SK-N-SH (cell line): ENCODE data around the gene EDA. TPM values are rescaled to one million over a fixed set of nuclear protein-coding genes. Genes with fewer than 3 reads are reported as not detected.

ENCODE experiments used
- CTCF ChIA-PET: fragments of 300-600, 350-600 bp; formaldehyde crosslinking; extraction: SDS; loops from one replicate; lab custom pipeline; 2021; lab: Yijun Ruan, JAX
- POLR2A ChIA-PET: fragments of 350-600 bp; sonication (Branson Sonifier 250); formaldehyde crosslinking; extraction: SDS; loops from one replicate; lab custom pipeline; 2020; ENCODE audit warnings: antibody characterized with exemption, inconsistent platforms; lab: Yijun Ruan, JAX
- DNase-seq: peaks from one replicate; pipeline ENCODE4 v3.0.0; 2012
- H2AFZ ChIP-seq: fragments of 200-600 bp; sonication (generic); 2 replicates; pipeline ENCODE4 v1.8.1; 2016; ENCODE audit warnings: antibody characterized with exemption, mild to moderate bottlenecking, low read depth
- H3F3A ChIP-seq: fragments of 200-600 bp; sonication (generic); replicated peaks from 2 replicates; pipeline ENCODE3; 2016; ENCODE audit warnings: antibody characterized with exemption, mild to moderate bottlenecking; ENCODE audit not compliant: insufficient read depth
- H3K27ac ChIP-seq, 2 experiments: fragments of 200-500 bp in 1 of 2; fragments of 200-600 bp in 1 of 2; sonication (Bioruptor generic) in 1 of 2; sonication (generic), shearing (Covaris generic) in 1 of 2; 2 replicates each; pipeline versions ENCODE4 v1.5.1 to v1.6.1; 2014 to 2016; ENCODE audit warnings: low read depth in 2 of 2, inconsistent platforms in 1 of 2, low read length in 1 of 2, mild to moderate bottlenecking in 1 of 2, mixed read lengths in 1 of 2
- H3K27me3 ChIP-seq: fragments of 200-600 bp; sonication (generic), shearing (Covaris generic); 2 replicates; pipeline ENCODE4 v1.6.1; 2016; ENCODE audit warnings: mixed run types; ENCODE audit not compliant: insufficient read depth
- H3K36me3 ChIP-seq, 2 experiments: fragments of 200-500 bp in 1 of 2; fragments of 200-600 bp in 1 of 2; sonication (Bioruptor generic) in 1 of 2; sonication (generic) in 1 of 2; replicated peaks in 1 of 2; 2 replicates each; pipeline versions ENCODE3 to v1.5.1; 2014 to 2016; ENCODE audit warnings: low read length in 1 of 2, mild to moderate bottlenecking in 1 of 2; ENCODE audit not compliant: insufficient read depth in 2 of 2, control insufficient read depth in 1 of 2
- H3K4me1 ChIP-seq, 2 experiments: fragments of 200-500 bp in 1 of 2; fragments of 200-600 bp in 1 of 2; sonication (Bioruptor generic) in 1 of 2; sonication (generic), shearing (Covaris generic) in 1 of 2; 2 replicates each; pipeline versions ENCODE4 v1.5.1 to v1.6.1; 2014 to 2016; ENCODE audit warnings: low read depth in 1 of 2, low read length in 1 of 2, mixed run types in 1 of 2; ENCODE audit not compliant: insufficient read depth in 2 of 2, control insufficient read depth in 1 of 2
- H3K4me2 ChIP-seq: fragments of 200-600 bp; sonication (generic), shearing (Covaris generic); 2 replicates; pipeline ENCODE4 v1.6.1; 2017; ENCODE audit warnings: mixed run types
- H3K4me3 ChIP-seq, 2 experiments: fragments of 200-500 bp in 1 of 2; fragments of 200-600 bp in 1 of 2; sonication (Bioruptor generic) in 1 of 2; sonication (generic), shearing (Covaris generic) in 1 of 2; 2 replicates each; pipeline versions ENCODE4 v1.5.1 to v1.8.1; 2014 to 2016; ENCODE audit warnings: low read depth in 2 of 2, inconsistent platforms in 1 of 2, low read length in 1 of 2, mild to moderate bottlenecking in 1 of 2, mixed read lengths in 1 of 2, moderate library complexity in 1 of 2
- H3K79me2 ChIP-seq: fragments of 200-600 bp; sonication (generic); 2 replicates; pipeline ENCODE4 v1.8.1; 2017; ENCODE audit warnings: mild to moderate bottlenecking; ENCODE audit not compliant: insufficient read depth
- H3K9ac ChIP-seq: fragments of 200-600 bp; sonication (generic); 2 replicates; pipeline ENCODE4 v1.6.1; 2017; ENCODE audit warnings: mixed run types
- H3K9me2 ChIP-seq: fragments of 200-600 bp; sonication (generic); 2 replicates; pipeline ENCODE4 v1.6.1; 2017; ENCODE audit warnings: mixed run types
- H3K9me3 ChIP-seq: fragments of 200-600 bp; sonication (generic); 2 replicates; pipeline ENCODE4 v1.6.1; 2017; ENCODE audit warnings: mixed run types, mild to moderate bottlenecking, moderate library complexity
- H4K20me1 ChIP-seq: fragments of 200-600 bp; sonication (generic); 2 replicates; pipeline ENCODE4 v1.6.1; 2017; ENCODE audit warnings: mild to moderate bottlenecking, mixed run types; ENCODE audit not compliant: insufficient read depth
- EP300 ChIP-seq, 2 experiments: IDR thresholded peaks; 2 replicates each; pipeline versions ENCODE4 v1.4.0 to v1.6.1; 2012; ENCODE audit warnings: borderline replicate concordance in 1 of 2, low read depth in 1 of 2, low read length in 1 of 2
- FOSL2 ChIP-seq: IDR thresholded peaks from 2 replicates; pipeline ENCODE4 v1.4.0; 2012; ENCODE audit warnings: low read depth, mild to moderate bottlenecking, moderate library complexity, borderline replicate concordance
- JUND ChIP-seq: IDR thresholded peaks from 2 replicates; pipeline ENCODE4 v1.4.0; 2012
- MEF2A ChIP-seq: IDR thresholded peaks from 2 replicates; pipeline ENCODE4 v1.4.0; 2012; ENCODE audit warnings: low read depth, borderline replicate concordance
- MXI1 ChIP-seq: IDR thresholded peaks from 2 replicates; pipeline ENCODE4 v1.6.1; 2012; ENCODE audit warnings: mild to moderate bottlenecking, low read depth, low read length, improper control_type of control experiment
- NRF1 ChIP-seq: IDR thresholded peaks from 2 replicates; pipeline ENCODE4 v1.6.1; 2012; ENCODE audit warnings: low read depth, mild to moderate bottlenecking, low read length
- POLR2AphosphoS5 ChIP-seq: IDR thresholded peaks from 2 replicates; pipeline ENCODE4 v1.6.1; 2012; ENCODE audit warnings: low read depth, low read length
- RAD21 ChIP-seq: IDR thresholded peaks from 2 replicates; pipeline ENCODE4 v1.6.1; 2012; ENCODE audit warnings: mild to moderate bottlenecking, low read length
- RFX5 ChIP-seq: IDR thresholded peaks from 2 replicates; pipeline ENCODE4 v1.6.1; 2012; ENCODE audit warnings: mild to moderate bottlenecking, improper control_type of control experiment, low read length
- SMC3 ChIP-seq: IDR thresholded peaks from 2 replicates; pipeline ENCODE4 v1.6.1; 2012; ENCODE audit warnings: low read depth, low read length, improper control_type of control experiment
- TAF1 ChIP-seq: IDR thresholded peaks from 2 replicates; pipeline ENCODE4 v1.6.1; 2012; ENCODE audit warnings: low read depth, mild to moderate bottlenecking, low read length, moderate library complexity, borderline replicate concordance
- TCF12 ChIP-seq: IDR thresholded peaks from 2 replicates; pipeline ENCODE4 v1.4.0; 2012
- WGBS: methylation state at CpG from one replicate; pipeline ENCODE4 v1.1.6; 2017; ENCODE audit warnings: low lambda C conversion rate; 5-methylcytosine and 5-hydroxymethylcytosine counted together
- polyA plus RNA-seq, 3 experiments: library from polyadenylated mRNA; depleted of rRNA; stranded (reverse); fragments of >200 nt; gene quantifications; 2 replicates each; pipeline ENCODE4 v1.2.3, GENCODE V29; 2012
- TF ChIP-seq, protein P1 (sequence below): IDR thresholded peaks from 2 replicates; pipeline ENCODE4 v1.4.0; 2012; ENCODE audit warnings: low read depth, borderline replicate concordance
- TF ChIP-seq, protein P2 (sequence below): IDR thresholded peaks from 2 replicates; pipeline ENCODE4; 2012
- TF ChIP-seq, protein P3 (sequence below): fragments of 150-350 bp; IDR thresholded peaks from 2 replicates; pipeline ENCODE4 v1.6.1; 2017; ENCODE audit warnings: antibody characterized with exemption, low read length, low read depth, borderline replicate concordance

Gene EDA
- polyA plus RNA-seq, 1 of the 3 experiments (the other 2 are of a cell fraction): 0.02 TPM

DNA sequence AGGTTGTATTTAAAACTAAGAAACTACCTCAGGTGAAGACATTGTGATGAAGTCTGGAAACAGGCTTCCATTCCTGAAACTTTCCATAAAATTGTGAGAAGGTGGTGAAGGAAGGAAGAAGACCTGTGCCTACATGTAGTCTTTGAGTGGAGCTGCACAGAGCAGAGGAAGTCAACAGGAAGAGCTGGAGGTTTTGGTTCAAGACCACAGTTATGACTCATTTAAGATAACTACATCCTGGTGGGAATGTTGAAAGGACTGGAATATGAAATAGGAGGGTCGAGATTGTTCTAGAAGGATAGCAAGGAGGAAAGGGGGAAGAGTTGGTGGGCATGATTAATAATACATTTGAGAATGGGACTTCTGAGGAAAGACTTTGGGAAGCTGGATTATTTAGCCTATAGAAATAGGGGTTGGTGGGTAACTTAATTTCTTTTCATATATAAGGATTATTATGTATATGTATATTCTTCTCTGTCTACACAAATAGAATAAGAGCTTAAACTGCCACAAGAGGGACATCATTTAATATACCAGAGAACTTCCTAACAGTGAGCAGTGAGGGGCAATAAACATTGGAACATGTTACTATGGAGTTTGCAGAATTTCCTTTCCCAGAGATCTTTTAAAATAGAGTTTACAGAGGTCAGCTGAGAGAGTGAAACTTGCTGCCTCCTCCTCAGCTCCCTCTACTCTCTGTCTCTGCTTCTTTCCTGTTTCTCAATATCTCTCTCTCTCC lies 410.4 kb downstream of the EDA start:
- no peak overlapping the region for H2AFZ ChIP-seq
- no peak overlapping the region for H3K4me2 ChIP-seq
- POLR2A ChIA-PET: no interaction called here
- no peak for DNase-seq
- H3K36me3 ChIP-seq: no peaks in the 10 kb centered on the region
- CTCF ChIA-PET: no interaction called here
- H3F3A ChIP-seq: peaks cover 3% of the 10 kb centered on the region
- no peaks in the 10 kb centered on the region for H4K20me1 ChIP-seq
- H3K9me3 ChIP-seq: no peaks in the 10 kb centered on the region
- H3K4me3 ChIP-seq: no peak overlapping the region
- no peaks in the 10 kb centered on the region for H3K9me2 ChIP-seq
- no peak overlapping the region for H3K9ac ChIP-seq
- WGBS: 3% methylated on average over 1 of the region's 1 CpG
- no peak for TF ChIP-seq MXI1
- no peak for TF ChIP-seq POLR2AphosphoS5
- H3K27ac ChIP-seq: no peak overlapping the region
- no peaks in the 10 kb centered on the region for H3K4me1 ChIP-seq
- H3K27me3 ChIP-seq: 0 out of 2 replicates have a peak, but pooled peaks cover under 1% of the 10 kb centered on the region
- no peaks in the 10 kb centered on the region for H3K79me2 ChIP-seq

DNA sequence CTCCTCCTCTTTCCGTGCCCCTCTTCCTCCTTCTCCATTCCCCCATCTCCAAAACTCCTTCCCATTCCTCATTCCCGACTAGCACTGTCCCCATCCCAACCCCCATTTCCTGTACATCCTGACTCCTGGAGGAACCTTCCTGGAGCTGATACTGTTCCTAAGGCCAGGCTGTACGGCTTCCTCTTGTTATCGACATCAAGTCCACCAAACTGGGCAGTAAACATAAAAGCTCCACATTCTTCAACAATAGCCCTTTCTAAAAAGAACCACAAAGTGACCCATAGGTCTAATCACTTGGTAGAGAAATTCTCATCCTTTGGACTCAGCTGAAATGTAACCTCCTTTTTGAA lies 410.9 kb downstream of the EDA start:
- no peak for TF ChIP-seq SMC3
- TF ChIP-seq, protein P1, sequence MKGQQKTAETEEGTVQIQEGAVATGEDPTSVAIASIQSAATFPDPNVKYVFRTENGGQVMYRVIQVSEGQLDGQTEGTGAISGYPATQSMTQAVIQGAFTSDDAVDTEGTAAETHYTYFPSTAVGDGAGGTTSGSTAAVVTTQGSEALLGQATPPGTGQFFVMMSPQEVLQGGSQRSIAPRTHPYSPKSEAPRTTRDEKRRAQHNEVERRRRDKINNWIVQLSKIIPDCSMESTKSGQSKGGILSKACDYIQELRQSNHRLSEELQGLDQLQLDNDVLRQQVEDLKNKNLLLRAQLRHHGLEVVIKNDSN: no peak
- TF ChIP-seq, all 33 proteins: peak for 0
- H2AFZ ChIP-seq: no peak overlapping the region
- no peak for DNase-seq
- no peaks in the 10 kb centered on the region for H3K27me3 ChIP-seq
- no peak overlapping the region for H3K4me3 ChIP-seq
- H3F3A ChIP-seq: peaks cover 3% of the 10 kb centered on the region
- no peak overlapping the region for H3K4me2 ChIP-seq
- no peaks in the 10 kb centered on the region for H3K9me2 ChIP-seq
- no peaks in the 10 kb centered on the region for H3K36me3 ChIP-seq
- no peaks in the 10 kb centered on the region for H3K4me1 ChIP-seq
- no peaks in the 10 kb centered on the region for H4K20me1 ChIP-seq
- no peak overlapping the region for H3K27ac ChIP-seq
- POLR2A ChIA-PET: no interaction called here
- H3K79me2 ChIP-seq: no peaks in the 10 kb centered on the region
- no peak overlapping the region for H3K9ac ChIP-seq
- CTCF ChIA-PET: no interaction called here
- 19% methylated on average over 4 of the region's 4 CpGs for WGBS
- no peaks in the 10 kb centered on the region for H3K9me3 ChIP-seq

DNA sequence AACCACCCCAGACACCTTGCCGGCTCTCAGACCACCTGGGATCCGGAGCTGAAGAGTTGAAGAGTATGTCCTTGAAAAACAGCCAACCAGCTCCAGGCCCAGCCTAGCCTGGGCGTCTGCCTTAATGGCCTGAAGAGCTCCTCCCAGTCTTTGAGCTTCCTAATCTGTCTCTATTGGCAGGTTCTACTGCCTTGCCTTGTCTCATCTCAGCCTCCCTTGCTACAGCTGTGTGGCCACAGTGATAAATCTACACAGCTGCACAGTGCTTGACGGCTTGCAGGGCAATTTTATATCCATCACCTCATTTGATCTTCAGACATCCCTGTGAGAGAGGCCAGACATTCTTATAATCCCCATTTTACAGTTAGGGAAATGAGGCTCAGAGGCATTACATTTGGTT lies 413.9 kb downstream of the EDA start:
- Histone ChIP-seq H3K9me2 (no peaks in the 10 kb centered on the region), H3K36me3 (no peaks in the 10 kb centered on the region), H3F3A (no peaks in the 10 kb centered on the region), H2AFZ (no peak overlapping the region), H4K20me1 (no peaks in the 10 kb centered on the region), H3K79me2 (no peaks in the 10 kb centered on the region), H3K9me3 (no peaks in the 10 kb centered on the region), H3K4me3 (no peak overlapping the region), H3K4me1 (no peaks in the 10 kb centered on the region), H3K27me3 (no peaks in the 10 kb centered on the region), H3K4me2 (no peak overlapping the region)
- 11% methylated on average over 3 of the region's 4 CpGs for WGBS
- DNase-seq: no peak
- ChIA-PET POLR2A (no interaction called here), CTCF (interaction anchor here (0.7 to 4.9 kb wide), 24 partner anchors 9 to 606 kb away, joined by 3 to 47 read pairs (median 5); no protein-coding TSS in a partner anchor)
- TF ChIP-seq RAD21 (no peak), NRF1 (no peak), FOSL2 (no peak), JUND (no peak), MEF2A (no peak), TCF12 (no peak), TAF1 (no peak), EP300 (IDR thresholded peaks at IDR 0.05; ENCODE audit: borderline replicate concordance in 1 of 2, low read depth in 1 of 2, low read length in 1 of 2) (no peak), RFX5 (no peak)
- TF ChIP-seq, protein P2, sequence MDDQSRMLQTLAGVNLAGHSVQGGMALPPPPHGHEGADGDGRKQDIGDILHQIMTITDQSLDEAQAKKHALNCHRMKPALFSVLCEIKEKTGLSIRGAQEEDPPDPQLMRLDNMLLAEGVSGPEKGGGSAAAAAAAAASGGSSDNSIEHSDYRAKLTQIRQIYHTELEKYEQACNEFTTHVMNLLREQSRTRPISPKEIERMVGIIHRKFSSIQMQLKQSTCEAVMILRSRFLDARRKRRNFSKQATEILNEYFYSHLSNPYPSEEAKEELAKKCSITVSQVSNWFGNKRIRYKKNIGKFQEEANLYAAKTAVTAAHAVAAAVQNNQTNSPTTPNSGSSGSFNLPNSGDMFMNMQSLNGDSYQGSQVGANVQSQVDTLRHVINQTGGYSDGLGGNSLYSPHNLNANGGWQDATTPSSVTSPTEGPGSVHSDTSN: no peak
- TF ChIP-seq, protein P3, sequence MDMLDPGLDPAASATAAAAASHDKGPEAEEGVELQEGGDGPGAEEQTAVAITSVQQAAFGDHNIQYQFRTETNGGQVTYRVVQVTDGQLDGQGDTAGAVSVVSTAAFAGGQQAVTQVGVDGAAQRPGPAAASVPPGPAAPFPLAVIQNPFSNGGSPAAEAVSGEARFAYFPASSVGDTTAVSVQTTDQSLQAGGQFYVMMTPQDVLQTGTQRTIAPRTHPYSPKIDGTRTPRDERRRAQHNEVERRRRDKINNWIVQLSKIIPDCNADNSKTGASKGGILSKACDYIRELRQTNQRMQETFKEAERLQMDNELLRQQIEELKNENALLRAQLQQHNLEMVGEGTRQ: no peak
- TF ChIP-seq, protein P1: no peak
- TF ChIP-seq, all 33 proteins: peak for 0
- H3K9ac ChIP-seq: no peak overlapping the region
- H3K27ac ChIP-seq: no peak overlapping the region
